ENCODE data around the gene AMBP. TPM values are rescaled to one million over a fixed set of nuclear protein-coding genes. Genes with fewer than 3 reads are reported as not detected.

The AMBP gene
- total RNA-seq, 1 experiment from 2014 or later = 0.20 TPM

GRCh38 chr9:114115654-114116125 lies 37.6 kb upstream of the AMBP start:
- H2AFZ ChIP-seq (ENCODE audit: low read length) = no peak overlapping the region
- TF ChIP-seq CTCF (conservative IDR thresholded peaks at IDR 0.05) = no peak
- no peak overlapping the region for H3K56ac ChIP-seq (ENCODE audit: insufficient read length, low read depth, low read length)
- no peak for DNase-seq
- H3K9ac ChIP-seq (ENCODE audit: extremely low read depth, insufficient read length, low read length) = no peak overlapping the region
- no peak overlapping the region for H2BK5ac ChIP-seq (ENCODE audit: insufficient read length, low read length)
- no peak overlapping the region for H2BK120ac ChIP-seq (ENCODE audit: low read depth, low read length, poor library complexity, severe bottlenecking)
- H4K20me1 ChIP-seq (ENCODE audit: control insufficient read depth, insufficient read depth, insufficient read length) = no peaks in the 10 kb centered on the region
- peaks cover 43% of the 10 kb centered on the region for H3K27me3 Mint-ChIP-seq (ENCODE audit: low read depth)
- H3K4me2 ChIP-seq (ENCODE audit: insufficient read depth, insufficient read length, low read length) = no peak overlapping the region
- no peak overlapping the region for H3T11ph ChIP-seq (ENCODE audit: low read length)
- peak overlapping the region; percentile 8 for H4K91ac ChIP-seq (ENCODE audit: insufficient read length, low read depth, low read length)
- H3K36me3 Mint-ChIP-seq (ENCODE audit: insufficient read depth in 1 of 3, low read depth in 3 of 3) = no peaks in the 10 kb centered on the region
- H3K79me2 ChIP-seq (ENCODE audit: insufficient read depth, low read length) = no peaks in the 10 kb centered on the region
- peaks cover 7 to 18% of the 10 kb centered on the region in 2 experiments for H3K4me1 Mint-ChIP-seq
- no peaks in the 10 kb centered on the region for H3K27me3 ChIP-seq (ENCODE audit: insufficient read depth, low read length)
- H4K8ac ChIP-seq (replicated peaks; ENCODE audit: insufficient read length, low read depth, low read length) = no peak overlapping the region
- H3K9me3 Mint-ChIP-seq = no peaks in the 10 kb centered on the region
- H3K9me3 ChIP-seq (ENCODE audit: control insufficient read depth, low read depth, low read length) = no peaks in the 10 kb centered on the region
- no peak overlapping the region for H3K4me3 Mint-ChIP-seq
- WGBS (ENCODE audit: extremely low coverage, insufficient read length, low lambda C conversion rate) = no CpG with 5 or more reads among the region's 9 CpGs
- no peak overlapping the region for H2BK15ac ChIP-seq (ENCODE audit: low read depth, low read length)
- no peaks in the 10 kb centered on the region for H3K79me1 ChIP-seq (ENCODE audit: insufficient read depth, low read depth, low read length, poor library complexity, severe bottlenecking)
- no peak overlapping the region for H2AK5ac ChIP-seq (ENCODE audit: insufficient read length, low read length)
- H4K5ac ChIP-seq (ENCODE audit: insufficient read length, low read depth, low read length) = no peak overlapping the region
- H2BK20ac ChIP-seq (ENCODE audit: low read depth, low read length, poor library complexity, severe bottlenecking) = no peak overlapping the region
- H3K27ac ChIP-seq (ENCODE audit: insufficient read length, low read depth, low read length) = no peak overlapping the region
- H3K18ac ChIP-seq (ENCODE audit: insufficient read length, low read depth, low read length) = no peak overlapping the region
- no peak overlapping the region for H3K27ac Mint-ChIP-seq
- no peaks in the 10 kb centered on the region for H3K4me1 ChIP-seq (ENCODE audit: insufficient read depth, low read length)
- H3K4ac ChIP-seq (ENCODE audit: low read depth, low read length) = no peak overlapping the region
- no peak overlapping the region for H3K23ac ChIP-seq (ENCODE audit: insufficient read length, low read depth, low read length)
- no peak overlapping the region for H3K14ac ChIP-seq (ENCODE audit: insufficient read depth, low read length)
- no peak overlapping the region for H2BK12ac ChIP-seq (ENCODE audit: insufficient read length, low read depth, low read length)
- no peaks in the 10 kb centered on the region for H3K23me2 ChIP-seq (ENCODE audit: insufficient read length, low read depth, low read length, poor library complexity, severe bottlenecking)
